Measurements from ENCODE around the gene LRIT3. TPM values are rescaled to one million over a fixed set of nuclear protein-coding genes. Genes with fewer than 3 reads are reported as not detected.

The LRIT3 gene, protein sequence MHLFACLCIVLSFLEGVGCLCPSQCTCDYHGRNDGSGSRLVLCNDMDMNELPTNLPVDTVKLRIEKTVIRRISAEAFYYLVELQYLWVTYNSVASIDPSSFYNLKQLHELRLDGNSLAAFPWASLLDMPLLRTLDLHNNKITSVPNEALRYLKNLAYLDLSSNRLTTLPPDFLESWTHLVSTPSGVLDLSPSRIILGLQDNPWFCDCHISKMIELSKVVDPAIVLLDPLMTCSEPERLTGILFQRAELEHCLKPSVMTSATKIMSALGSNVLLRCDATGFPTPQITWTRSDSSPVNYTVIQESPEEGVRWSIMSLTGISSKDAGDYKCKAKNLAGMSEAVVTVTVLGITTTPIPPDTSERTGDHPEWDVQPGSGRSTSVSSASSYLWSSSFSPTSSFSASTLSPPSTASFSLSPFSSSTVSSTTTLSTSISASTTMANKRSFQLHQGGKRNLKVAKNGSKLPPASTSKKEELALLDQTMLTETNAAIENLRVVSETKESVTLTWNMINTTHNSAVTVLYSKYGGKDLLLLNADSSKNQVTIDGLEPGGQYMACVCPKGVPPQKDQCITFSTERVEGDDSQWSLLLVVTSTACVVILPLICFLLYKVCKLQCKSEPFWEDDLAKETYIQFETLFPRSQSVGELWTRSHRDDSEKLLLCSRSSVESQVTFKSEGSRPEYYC
- polyA plus RNA-seq, result not detected

DNA sequence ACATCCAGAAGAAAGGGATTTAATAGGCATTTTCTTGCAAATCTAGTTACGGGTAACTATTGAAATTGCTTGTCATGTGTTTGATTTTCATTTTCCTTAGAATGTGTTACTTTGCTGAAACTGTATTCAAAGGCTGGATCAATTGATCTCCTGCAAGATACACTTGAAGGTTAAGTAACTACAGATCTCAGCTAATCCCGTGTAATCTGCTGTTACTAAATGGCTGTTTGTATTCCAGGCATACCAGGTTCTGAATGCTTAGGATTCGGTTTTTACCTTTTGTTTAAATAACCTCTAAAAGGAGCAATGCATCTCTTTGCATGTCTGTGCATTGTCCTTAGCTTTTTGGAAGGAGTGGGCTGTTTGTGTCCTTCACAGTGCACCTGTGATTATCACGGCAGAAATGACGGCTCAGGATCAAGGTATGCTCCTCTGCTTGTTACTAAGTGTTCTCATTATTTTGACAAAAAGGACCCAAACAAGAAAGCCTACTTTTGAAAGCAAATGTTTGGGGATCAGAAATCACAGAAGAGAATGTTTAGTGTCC lies at the start of gene LRIT3:
TSS of gene LRIT3 (plus strand) at position 212 of the 547 bp plus-strand sequence. CDS start at position 307, 95 bp downstream.
- Mint-ChIP-seq H3K27ac (peak within 1 kb of the TSS in 1 of 3 donors; percentile 15), H3K9me3 (no peaks in the 10 kb centered on the region), H3K4me3 (no peak within 1 kb of the TSS), H3K4me1 (no peaks in the 10 kb centered on the region), H3K36me3 (no peaks in the 10 kb centered on the region), H3K27me3 (peaks cover 2% of the 10 kb centered on the region)

DNA sequence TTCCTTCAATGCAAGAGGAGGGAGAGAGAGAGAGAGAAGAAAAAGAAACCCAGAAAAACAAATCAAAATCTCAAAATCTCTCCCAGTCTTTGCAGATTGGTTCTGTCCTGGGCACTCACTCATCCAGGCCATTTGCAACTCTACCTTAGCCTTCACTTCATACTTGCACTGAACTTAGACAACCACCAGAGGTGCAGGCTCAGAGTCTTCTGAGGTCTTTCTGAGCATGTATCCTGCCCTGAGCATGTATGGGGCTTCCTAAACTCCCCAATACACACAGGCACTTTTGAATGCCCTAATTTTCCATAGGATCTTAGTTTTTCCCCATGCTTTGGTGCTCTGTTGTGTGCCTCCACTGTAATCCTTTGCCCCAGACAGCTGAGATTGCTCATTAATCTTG lies 49.0 kb upstream of the LRIT3 start:
- no peak overlapping the region for H3K4me3 Mint-ChIP-seq
- peaks cover 12% of the 10 kb centered on the region for H3K27me3 Mint-ChIP-seq
- no peaks in the 10 kb centered on the region for H3K4me1 Mint-ChIP-seq
- H3K36me3 Mint-ChIP-seq, result no peaks in the 10 kb centered on the region
- H3K9me3 Mint-ChIP-seq, result peaks cover 10 to 29% (median 12%) of the 10 kb centered on the region in 3 donors
- no peak overlapping the region for H3K27ac Mint-ChIP-seq

DNA sequence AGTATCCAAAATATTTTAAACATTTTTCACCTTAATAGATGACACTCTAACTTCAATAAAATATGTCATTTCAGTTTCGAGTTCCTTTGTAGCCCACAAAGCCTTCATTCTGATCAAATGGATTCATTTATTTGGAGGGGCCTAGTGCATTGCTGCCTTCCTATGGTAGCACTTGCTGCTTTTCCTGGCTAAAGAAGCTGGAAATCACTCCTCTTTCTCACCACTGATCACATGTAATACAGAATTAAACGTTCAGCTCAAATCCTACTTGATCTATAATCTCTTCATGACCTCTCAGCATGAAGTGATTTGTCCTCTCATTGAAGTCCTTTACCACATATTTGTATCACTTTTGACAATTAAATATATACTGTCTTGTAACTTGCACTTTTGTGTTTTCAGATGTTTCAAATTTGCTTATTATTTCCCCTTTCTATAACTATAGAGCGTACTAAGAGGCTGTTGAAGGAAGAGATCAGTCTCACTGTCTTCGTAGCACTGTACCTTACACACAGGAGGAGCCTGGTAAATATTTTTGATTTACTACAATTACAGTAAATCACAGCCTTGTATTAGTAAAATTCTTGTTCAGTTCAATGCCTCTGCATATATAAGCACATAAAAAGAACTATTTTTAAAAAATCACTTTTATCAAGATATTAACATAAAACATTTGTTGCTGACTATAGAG lies 46.7 kb upstream of the LRIT3 start:
- peaks cover 0 to 1% (median 0%) of the 10 kb centered on the region in 3 donors for H3K4me1 Mint-ChIP-seq
- peaks cover 9% of the 10 kb centered on the region for H3K27me3 Mint-ChIP-seq
- no peak overlapping the region for H3K27ac Mint-ChIP-seq
- H3K9me3 Mint-ChIP-seq, result peaks cover 0 to 14% (median 1%) of the 10 kb centered on the region in 3 donors
- no peak overlapping the region for H3K4me3 Mint-ChIP-seq
- H3K36me3 Mint-ChIP-seq, result no peaks in the 10 kb centered on the region

DNA sequence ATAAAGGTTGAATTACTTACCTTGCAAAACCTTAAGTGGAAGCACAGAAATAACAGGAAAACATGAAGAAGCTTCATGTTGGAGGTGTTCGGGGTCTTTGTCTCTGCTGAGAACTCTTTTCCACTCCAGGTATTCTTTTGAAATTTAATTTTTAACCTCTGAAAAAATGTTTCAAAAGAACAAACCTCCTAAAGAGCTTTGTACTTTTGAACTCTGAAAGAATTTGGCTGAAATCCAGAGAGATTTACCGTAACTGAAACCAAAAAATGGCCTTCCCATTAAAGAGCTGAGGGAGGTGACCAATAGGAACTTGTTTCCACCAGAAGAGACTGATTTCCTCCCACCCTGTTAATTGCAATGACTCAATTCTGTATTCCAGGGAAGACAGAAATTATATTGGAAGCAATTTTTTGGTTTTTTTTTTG lies 46.0 kb upstream of the LRIT3 start, which contains the start of gene CFI:
TSS of gene CFI (minus strand) at position 105 of the 425 bp plus-strand sequence. CDS start at position 77, 28 bp downstream.
- Mint-ChIP-seq H3K27ac (no peak within 1 kb of the TSS), H3K4me3 (no peak within 1 kb of the TSS), H3K9me3 (peaks cover 0 to 7% (median 0%) of the 10 kb centered on the region in 3 donors), H3K27me3 (peaks cover 6% of the 10 kb centered on the region), H3K4me1 (peaks cover 0 to 1% (median 0%) of the 10 kb centered on the region in 3 donors), H3K36me3 (no peaks in the 10 kb centered on the region)

DNA sequence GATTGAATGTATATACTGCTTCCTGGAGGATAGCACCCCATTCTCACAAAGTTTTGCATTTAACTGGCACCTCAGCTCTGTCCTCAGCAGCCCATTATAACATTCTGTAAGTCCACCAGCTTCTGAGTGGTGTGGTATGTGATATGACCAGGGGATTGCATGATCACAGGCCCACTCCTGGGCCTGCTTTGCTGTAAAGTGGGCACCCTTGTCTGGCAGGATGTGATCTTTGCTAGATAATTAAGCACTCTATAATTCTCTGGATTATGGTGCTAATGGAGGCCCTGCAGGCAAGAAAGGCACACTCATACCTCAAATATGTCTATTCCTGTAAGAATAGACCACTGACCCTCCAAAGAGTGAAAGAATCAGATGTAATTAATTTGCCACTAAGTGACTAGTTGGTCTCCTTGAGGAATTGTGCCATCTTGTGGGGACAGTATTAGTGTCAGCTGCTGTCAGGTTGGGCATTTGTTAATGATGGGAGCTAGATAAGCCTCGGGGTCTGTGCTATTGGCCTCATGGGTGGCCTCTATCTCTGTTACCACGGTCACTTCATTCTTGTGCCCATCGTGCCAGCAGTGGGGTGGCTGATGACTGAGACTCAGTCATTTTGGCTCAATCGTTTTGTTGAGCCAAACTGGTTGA lies 43.9 kb upstream of the LRIT3 start:
- H3K27ac Mint-ChIP-seq, result peak overlapping the region in 1 of 3 donors; percentile 26
- H3K4me3 Mint-ChIP-seq, result no peak overlapping the region
- no peaks in the 10 kb centered on the region for H3K9me3 Mint-ChIP-seq
- H3K27me3 Mint-ChIP-seq, result peaks cover 6% of the 10 kb centered on the region
- no peaks in the 10 kb centered on the region for H3K36me3 Mint-ChIP-seq
- peaks cover 0 to 1% (median 0%) of the 10 kb centered on the region in 3 donors for H3K4me1 Mint-ChIP-seq

DNA sequence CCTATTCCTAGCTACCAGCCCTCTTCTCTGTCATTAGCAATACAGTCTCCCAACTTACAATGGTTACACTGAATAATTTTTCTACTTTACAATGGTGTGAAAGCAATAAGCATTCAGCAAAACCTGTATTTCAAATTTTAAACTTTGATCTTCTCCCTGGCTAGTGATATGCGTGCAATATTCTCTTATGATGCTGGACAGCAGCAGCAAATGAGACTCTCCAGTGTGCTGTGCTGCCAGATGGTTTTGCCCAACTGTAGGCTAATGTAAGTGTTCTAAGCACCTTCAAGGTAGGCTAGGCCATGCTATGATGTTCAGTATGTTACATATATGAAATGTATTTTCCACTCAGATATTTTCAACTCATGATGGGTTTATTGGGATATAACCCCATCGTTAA lies 38.3 kb upstream of the LRIT3 start:
- H3K36me3 Mint-ChIP-seq, result no peaks in the 10 kb centered on the region
- H3K4me1 Mint-ChIP-seq, result peaks cover 0 to 3% (median 2%) of the 10 kb centered on the region in 3 donors
- H3K9me3 Mint-ChIP-seq, result no peaks in the 10 kb centered on the region
- H3K27ac Mint-ChIP-seq, result no peak overlapping the region
- peaks cover 3% of the 10 kb centered on the region for H3K27me3 Mint-ChIP-seq
- no peak overlapping the region for H3K4me3 Mint-ChIP-seq

DNA sequence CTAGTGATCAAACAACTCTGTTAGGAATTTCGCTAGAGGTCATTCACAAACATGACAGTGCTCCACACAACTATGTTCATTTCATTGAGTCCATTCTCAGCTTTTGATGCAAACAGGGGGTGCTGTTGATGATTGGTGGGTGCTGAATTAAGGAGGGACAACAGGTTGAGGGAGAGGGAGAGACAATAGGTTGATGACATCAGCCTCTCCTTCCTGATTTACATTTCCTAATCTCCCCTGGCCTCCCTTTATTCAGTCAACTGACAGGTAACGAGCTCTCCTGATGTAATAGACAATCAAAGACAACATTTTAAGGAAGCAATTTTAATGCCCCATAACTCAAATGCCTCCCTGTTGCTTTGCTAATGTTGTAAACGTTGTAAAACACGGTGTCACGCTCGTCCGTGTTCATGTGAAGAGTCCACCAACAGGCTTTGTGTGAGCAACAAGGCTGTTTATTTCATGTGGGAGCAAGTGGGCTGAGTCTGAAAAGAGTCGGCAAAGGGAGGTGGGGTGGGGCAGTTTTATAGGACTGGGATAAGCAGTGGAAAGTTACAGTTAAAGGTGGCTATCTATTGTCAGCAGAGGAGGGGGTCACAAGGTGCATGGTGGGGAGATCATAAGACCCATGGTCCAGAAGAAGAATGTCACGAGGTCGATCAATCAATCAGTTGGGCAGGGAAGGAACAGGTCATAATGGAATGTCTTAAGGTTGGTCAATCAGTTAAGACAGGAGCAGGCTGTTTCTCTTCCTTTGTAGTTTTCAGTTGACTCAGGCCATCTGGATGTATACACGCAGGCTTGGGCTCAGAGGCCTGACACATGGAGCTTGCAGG lies 37.1 kb upstream of the LRIT3 start:
- H3K27me3 Mint-ChIP-seq, result peaks cover 3% of the 10 kb centered on the region
- H3K4me1 Mint-ChIP-seq, result peaks cover 6 to 8% (median 7%) of the 10 kb centered on the region in 3 donors
- no peaks in the 10 kb centered on the region for H3K9me3 Mint-ChIP-seq
- H3K4me3 Mint-ChIP-seq, result no peak overlapping the region
- H3K27ac Mint-ChIP-seq, result no peak overlapping the region
- no peaks in the 10 kb centered on the region for H3K36me3 Mint-ChIP-seq

DNA sequence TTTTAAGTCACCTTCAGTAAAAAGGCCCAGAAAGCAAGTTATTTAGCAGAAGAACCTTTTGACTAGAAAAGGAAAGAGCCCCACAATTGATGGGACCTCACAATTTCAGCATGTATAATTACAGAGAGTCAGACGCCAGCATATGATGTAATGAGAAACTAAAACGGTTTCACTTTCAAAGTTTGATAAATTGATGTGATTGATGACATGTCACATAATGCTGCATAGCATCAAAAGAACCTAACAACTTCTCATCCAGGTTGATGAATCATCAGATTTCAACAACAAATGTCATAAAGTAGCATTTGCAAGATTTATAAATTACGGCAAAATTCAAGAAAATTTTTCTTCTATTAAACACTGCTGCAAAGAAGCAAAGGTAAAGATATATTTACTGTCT lies 36.2 kb upstream of the LRIT3 start:
- Mint-ChIP-seq H3K4me3 (no peak overlapping the region), H3K27me3 (peaks cover 3% of the 10 kb centered on the region), H3K27ac (peak overlapping the region in 1 of 3 donors; percentile 16), H3K4me1 (peaks cover 15 to 16% (median 16%) of the 10 kb centered on the region in 3 donors), H3K9me3 (no peaks in the 10 kb centered on the region), H3K36me3 (no peaks in the 10 kb centered on the region)

DNA sequence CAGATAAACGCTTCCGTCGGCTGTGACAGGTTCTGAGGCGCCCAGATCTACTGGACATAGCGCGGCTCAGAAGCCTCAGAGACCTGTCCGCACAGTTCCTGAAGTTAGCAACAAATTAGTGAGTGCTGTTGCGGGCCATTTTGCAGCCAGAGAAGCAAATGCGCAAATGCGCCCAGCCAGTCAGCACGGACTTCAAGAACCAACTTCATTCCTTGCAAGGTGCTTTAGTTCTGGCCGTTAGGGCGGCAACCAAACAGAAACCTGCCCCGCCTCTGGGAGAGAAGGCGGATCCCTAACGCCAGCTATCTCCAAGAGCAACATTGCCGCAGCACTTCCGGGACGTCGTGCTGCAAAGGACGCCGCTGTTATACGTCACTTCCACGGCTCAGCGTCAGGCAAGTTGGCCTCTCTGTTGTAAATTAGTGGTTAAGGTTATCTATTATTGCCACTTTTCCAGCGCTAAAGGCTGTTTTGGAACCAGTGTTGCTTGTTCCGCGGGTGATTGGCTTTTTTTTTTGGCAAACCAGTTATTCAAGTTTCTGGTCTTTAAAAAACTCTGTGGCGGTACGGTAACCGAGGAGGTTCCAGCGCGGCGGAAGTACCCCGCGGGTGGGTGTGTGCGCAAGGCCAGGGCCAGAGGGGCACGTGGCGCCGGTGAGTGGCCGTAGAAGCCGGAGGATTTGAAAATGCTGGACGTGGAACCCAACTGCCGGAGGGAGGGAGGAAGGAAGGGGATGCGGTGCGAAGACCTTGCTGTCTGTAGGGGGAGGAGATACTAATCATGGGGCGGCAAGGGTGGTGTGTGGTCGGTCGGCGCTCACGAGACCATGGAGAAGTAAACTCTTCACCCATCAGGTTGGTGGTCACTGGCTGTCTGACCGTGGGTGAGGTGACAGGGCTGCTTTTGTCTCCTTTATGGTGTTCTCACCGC lies 32.5 kb upstream of the LRIT3 start, which contains the start of gene GAR1:
TSS of gene GAR1 (plus strand) at position 612 of the 931 bp plus-strand sequence. CDS start 403 bp downstream, outside the sequence.
- Mint-ChIP-seq H3K9me3 (no peaks in the 10 kb centered on the region), H3K4me3 (peak within 1 kb of the TSS; percentile 98 to 99 (median 99)), H3K4me1 (peaks cover 19 to 26% (median 24%) of the 10 kb centered on the region in 3 donors), H3K27ac (peak within 1 kb of the TSS; percentile 95 to 99 (median 99)), H3K36me3 (peaks cover 1% of the 10 kb centered on the region), H3K27me3 (no peaks in the 10 kb centered on the region)

DNA sequence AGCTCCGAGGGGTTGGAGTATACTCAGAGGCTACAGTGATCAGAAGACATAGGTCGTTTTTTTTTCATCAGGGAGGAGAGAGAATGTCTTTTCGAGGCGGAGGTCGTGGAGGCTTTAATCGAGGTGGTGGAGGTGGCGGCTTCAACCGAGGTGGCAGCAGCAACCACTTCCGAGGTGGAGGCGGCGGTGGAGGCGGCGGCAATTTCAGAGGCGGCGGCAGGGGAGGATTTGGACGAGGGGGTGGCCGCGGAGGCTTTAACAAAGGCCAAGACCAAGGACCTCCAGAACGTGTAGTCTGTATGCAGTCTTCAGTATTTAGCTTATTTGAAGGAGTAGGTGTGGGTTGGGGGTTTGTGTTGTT lies 31.8 kb upstream of the LRIT3 start:
- H3K27me3 Mint-ChIP-seq, result no peaks in the 10 kb centered on the region
- H3K9me3 Mint-ChIP-seq, result no peaks in the 10 kb centered on the region
- peak overlapping the region; percentile 98 to 99 (median 99) for H3K4me3 Mint-ChIP-seq
- peaks cover 19 to 26% (median 24%) of the 10 kb centered on the region in 3 donors for H3K4me1 Mint-ChIP-seq
- peaks cover 1% of the 10 kb centered on the region for H3K36me3 Mint-ChIP-seq
- peak overlapping the region; percentile 95 to 99 (median 99) for H3K27ac Mint-ChIP-seq

DNA sequence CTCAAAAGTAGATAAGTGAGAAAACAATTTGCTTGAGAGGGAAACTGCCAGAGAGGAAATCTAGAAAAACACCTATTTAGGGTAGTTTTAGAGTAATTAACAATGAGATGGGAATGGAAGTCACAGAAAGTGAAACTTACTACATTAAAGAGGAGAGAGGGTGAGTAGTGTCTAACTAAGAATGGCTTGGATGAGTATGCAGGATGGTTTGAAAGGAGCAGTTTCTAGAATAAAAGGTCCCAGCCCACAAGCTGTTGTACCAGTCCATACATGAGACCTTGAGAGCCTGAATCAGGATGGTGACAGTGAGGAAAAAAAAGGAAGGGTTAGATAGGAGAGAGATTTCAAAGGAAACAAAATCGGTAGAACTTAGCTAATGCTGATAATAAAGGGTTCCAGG lies 31.0 kb upstream of the LRIT3 start:
- Mint-ChIP-seq H3K27ac (peak overlapping the region in 1 of 3 donors; percentile 95), H3K27me3 (no peaks in the 10 kb centered on the region), H3K4me1 (peaks cover 19 to 26% (median 24%) of the 10 kb centered on the region in 3 donors), H3K9me3 (no peaks in the 10 kb centered on the region), H3K4me3 (peak overlapping the region; percentile 49 to 99 (median 99)), H3K36me3 (peaks cover 3% of the 10 kb centered on the region)

DNA sequence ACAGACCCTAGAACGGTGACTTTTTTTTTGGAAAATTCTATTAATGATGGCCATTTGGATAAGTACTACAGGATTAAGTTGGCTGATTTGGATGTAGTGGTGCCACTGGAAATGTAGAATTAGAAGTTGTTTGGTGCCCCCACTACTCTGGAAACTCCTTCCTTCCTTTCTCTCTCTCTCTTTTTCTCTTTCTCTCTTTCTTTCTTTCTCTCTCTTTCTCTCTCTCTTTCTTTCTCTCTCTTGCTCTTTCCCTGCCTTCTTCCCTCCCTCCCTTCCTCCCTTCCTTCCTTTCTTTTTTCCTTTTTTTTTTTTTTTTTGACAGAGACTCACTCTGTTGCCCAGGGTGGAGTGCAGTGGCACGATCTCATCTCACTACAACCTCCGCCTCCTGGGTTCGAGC lies 29.6 kb upstream of the LRIT3 start:
- Mint-ChIP-seq H3K27me3 (no peaks in the 10 kb centered on the region), H3K27ac (no peak overlapping the region), H3K4me1 (peaks cover 19 to 26% (median 24%) of the 10 kb centered on the region in 3 donors), H3K4me3 (peak overlapping the region in 1 of 4 donors; percentile 52), H3K36me3 (peaks cover 3% of the 10 kb centered on the region), H3K9me3 (no peaks in the 10 kb centered on the region)
